Small intestine (tissue), 7 donors: Measurements from ENCODE around the gene PMFBP1. TPM values are rescaled to one million over a fixed set of nuclear protein-coding genes. Genes with fewer than 3 reads are reported as not detected.

Experiments used
- DNase-seq, 2 donors: peaks; one replicate each; pipeline versions ENCODE4 v3.0.0 to v3.0.0-alpha.2; 2013
- FAIRE-seq: peaks from 2 replicates; lab custom pipeline; 2012; peaks lifted over from hg19 to GRCh38; lab: Jason Lieb, UNC
- H3K27ac ChIP-seq, 3 donors: one replicate each; pipeline ENCODE4 v1.5.1; 2013; ENCODE audit warnings: low read length in 2 of 3, mild to moderate bottlenecking in 2 of 3, control low read depth in 1 of 3, inconsistent platforms in 1 of 3, low read depth in 1 of 3, moderate library complexity in 1 of 3
- H3K27me3 ChIP-seq, 3 donors: one replicate each; pipeline ENCODE4 v1.6.1; 2013; ENCODE audit warnings: low read length in 3 of 3, inconsistent platforms in 1 of 3; ENCODE audit not compliant: control insufficient read depth in 3 of 3, insufficient read depth in 3 of 3
- H3K36me3 ChIP-seq, 3 donors: one replicate each; pipeline ENCODE4 v1.6.1; 2013; ENCODE audit warnings: low read length in 3 of 3, inconsistent platforms in 1 of 3, low read depth in 1 of 3, mild to moderate bottlenecking in 1 of 3, moderate library complexity in 1 of 3; ENCODE audit not compliant: control insufficient read depth in 3 of 3, insufficient read depth in 2 of 3
- H3K4me1 ChIP-seq, 3 donors: one replicate each; pipeline ENCODE4 v1.6.1; 2013; ENCODE audit warnings: low read length in 2 of 3, inconsistent platforms in 1 of 3, low read depth in 1 of 3, mild to moderate bottlenecking in 1 of 3, moderate library complexity in 1 of 3; ENCODE audit not compliant: control insufficient read depth in 3 of 3, insufficient read depth in 2 of 3
- H3K4me3 ChIP-seq, 3 donors: one replicate each; pipeline ENCODE4 v1.5.1; 2013; ENCODE audit warnings: low read length in 3 of 3, control low read depth in 1 of 3, inconsistent platforms in 1 of 3, low read depth in 1 of 3, mild to moderate bottlenecking in 1 of 3, moderate library complexity in 1 of 3
- H3K9me3 ChIP-seq, 2 donors: one replicate each; pipeline ENCODE4 v1.6.1; 2013; ENCODE audit warnings: low read depth in 1 of 2, low read length in 1 of 2; ENCODE audit not compliant: control insufficient read depth in 2 of 2, insufficient read depth in 1 of 2
- WGBS, 3 donors: extraction: QIAGEN DNeasy Blood & Tissue Kit; methylation state at CpG; one replicate each; pipeline ENCODE4 v1.1.7; 2013; 5-methylcytosine and 5-hydroxymethylcytosine counted together
- polyA plus RNA-seq, 4 donors: library from polyadenylated mRNA; stranded (reverse) in 3 of 4; unstranded in 1 of 4; fragments of 200-250 nt in 3 of 4; fragments of 120-200 nt in 1 of 4; gene quantifications; one replicate each; pipeline versions ENCODE4 v1.2.1 to v1.2.3, GENCODE V29; 2013
- donor health status: healthy with polysubstance abuse.
- donor health status: control.
- donor health status: control.
- donor health status: Bipolar disorder and iron deficiency.
- donor health status: healthy.

Gene PMFBP1
- polyA plus RNA-seq, 4 donors = 1.1 to 5.2 (median 2.3) TPM

DNA sequence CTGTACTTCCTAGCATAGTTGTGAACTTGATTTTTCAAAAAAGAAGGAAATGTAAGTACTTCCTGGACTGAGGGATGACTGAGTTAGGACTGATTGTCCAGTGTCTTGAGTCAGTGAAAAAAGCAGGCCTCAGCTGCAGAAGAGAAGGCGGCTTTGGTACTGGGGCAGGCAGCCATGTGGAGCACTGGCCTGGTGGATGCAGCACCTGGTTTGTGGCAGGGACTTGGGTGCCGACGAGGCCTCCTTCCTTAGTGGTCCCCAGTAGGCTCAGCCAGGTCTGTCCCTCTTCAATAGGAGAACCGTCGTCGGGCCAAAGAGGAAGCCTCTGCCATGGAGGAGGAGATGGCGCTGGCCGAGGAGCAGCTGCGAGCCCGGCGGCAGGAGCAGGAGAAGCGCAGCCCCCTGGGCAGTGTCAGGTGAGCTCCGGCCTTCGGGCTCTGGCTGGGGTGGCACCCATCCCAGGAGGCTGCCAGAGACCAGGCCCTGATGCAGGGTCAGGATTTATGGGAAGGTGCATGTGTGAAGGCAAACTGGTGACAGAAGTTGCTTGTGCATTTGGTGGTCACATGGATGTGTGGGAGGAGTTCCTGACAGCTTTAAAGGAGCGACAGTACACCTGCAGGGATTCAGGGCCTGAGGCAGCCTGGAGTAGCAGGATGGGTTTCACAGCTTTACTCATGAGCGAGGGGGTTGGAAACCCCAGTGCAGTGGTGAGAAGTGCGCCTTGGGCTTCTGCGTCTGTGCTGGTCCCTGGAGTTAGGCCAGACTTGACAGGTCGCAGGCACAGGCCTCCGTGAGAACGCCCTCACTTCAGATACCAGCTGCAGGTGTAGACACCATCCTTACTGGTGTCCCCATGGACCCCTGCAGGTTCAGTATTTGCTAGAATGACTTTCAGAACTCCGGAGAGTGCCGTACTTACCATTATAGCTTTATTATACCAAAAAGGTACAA is 61.0 kb downstream of the PMFBP1 start:
- peak overlapping the region in 1 of 3 donors; percentile 14 for H3K27ac ChIP-seq
- no peak overlapping the region for H3K4me3 ChIP-seq
- 97 to 98% (median 97%) methylated on average over 23 of the region's 23 CpGs for WGBS, 3 donors
- H3K4me1 ChIP-seq = no peaks in the 10 kb centered on the region
- H3K27me3 ChIP-seq = no peaks in the 10 kb centered on the region
- peaks cover 0 to 10% of the 10 kb centered on the region in 2 donors for H3K9me3 ChIP-seq
- no peak for FAIRE-seq
- peaks cover 20 to 71% (median 41%) of the 10 kb centered on the region in 3 donors for H3K36me3 ChIP-seq
- no peak for DNase-seq

DNA sequence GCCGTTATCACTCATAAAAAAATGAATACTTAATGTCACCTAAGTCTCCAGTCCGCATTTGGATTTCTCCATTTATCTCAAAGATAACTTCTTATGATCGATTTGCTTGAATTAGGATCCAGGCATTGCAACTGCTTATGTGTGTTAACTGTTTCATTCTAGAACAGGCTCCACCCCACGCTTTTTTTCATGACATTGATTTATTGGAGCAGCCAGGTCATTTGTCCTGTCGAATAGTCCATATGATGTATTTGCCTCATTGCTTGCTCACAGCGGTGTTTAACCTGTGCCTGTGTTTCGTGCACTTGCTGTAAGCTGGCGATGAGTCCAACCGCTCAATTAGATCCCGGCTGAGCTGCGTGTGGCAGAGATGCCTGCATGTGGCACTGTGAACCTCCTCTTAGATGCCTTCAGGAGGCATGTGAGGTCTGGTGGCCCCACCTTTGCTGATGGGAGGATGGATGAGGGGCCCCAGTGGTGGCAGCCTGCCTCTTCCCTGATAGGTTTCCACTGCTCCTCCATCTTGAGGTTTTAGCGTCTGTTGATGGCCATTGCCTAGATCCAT is 61.9 kb downstream of the PMFBP1 start:
- no peak for DNase-seq
- FAIRE-seq = no peak
- H3K27me3 ChIP-seq = no peaks in the 10 kb centered on the region
- peaks cover 0 to 10% of the 10 kb centered on the region in 2 donors for H3K9me3 ChIP-seq
- peaks cover 22 to 79% (median 48%) of the 10 kb centered on the region in 3 donors for H3K36me3 ChIP-seq
- 93 to 96% (median 95%) methylated on average over 12 of the region's 12 CpGs for WGBS, 3 donors
- no peak overlapping the region for H3K4me3 ChIP-seq
- H3K27ac ChIP-seq = no peak overlapping the region
- H3K4me1 ChIP-seq = no peaks in the 10 kb centered on the region

DNA sequence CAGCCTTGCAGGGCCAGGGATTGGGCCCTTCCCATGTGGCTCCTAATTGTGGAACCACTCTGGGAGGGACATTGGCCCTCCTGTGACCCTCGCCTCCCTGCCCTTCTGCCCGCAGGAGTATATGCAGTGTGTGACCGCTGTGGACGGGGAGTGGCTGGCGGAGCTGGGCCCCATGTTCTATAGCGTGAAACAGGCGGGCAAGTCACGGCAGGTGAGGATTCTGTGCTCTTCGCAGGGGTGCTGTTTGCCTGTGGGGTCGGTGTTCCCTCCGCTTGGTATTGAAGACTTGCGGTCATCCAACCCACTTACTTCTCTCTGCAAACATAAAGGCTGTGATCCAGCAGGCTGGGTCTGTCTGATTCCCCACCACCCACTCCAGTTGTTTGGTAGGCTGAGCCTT is 62.7 kb downstream of the PMFBP1 start:
- 96 to 98% (median 97%) methylated on average over 12 of the region's 12 CpGs for WGBS, 3 donors
- FAIRE-seq (no peak), DNase-seq (no peak)
- Histone ChIP-seq H3K36me3 (peaks cover 27 to 87% (median 48%) of the 10 kb centered on the region in 3 donors), H3K27me3 (no peaks in the 10 kb centered on the region), H3K27ac (no peak overlapping the region), H3K9me3 (peaks cover 0 to 10% of the 10 kb centered on the region in 2 donors), H3K4me1 (no peaks in the 10 kb centered on the region), H3K4me3 (no peak overlapping the region)

DNA sequence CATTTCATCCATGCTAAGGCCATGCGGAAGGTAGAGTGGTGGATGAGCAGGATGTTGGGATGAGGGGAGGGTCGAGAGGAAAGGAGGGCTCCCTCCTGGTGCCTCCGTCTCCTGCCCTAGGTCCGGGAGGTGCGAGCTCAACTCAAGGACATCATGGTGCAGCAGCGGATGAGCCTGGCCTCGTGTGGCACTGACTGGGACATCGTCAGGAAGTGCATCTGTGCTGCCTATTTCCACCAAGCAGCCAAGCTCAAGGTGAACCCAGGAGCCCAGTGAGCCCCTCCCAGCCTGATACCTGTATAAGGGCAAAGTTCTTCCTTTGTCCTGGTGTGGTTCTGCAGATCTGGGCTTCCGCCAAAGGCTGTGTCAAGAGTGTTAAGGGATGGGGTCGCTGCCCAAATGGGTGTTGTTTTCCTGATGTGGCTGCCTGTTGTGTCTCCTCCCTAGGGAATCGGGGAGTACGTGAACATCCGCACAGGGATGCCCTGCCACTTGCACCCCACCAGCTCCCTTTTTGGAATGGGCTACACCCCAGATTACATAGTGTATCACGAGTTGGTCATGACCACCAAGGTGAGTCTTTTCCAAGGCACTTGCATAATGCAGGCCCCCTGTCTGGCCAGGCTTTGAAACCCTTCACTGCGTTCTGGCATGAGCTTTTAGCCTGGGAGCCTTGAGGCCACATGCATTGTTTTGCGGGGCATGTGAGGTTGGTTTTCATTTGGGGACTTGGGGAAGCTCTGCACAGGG is 63.4 kb downstream of the PMFBP1 start:
- no peaks in the 10 kb centered on the region for H3K27me3 ChIP-seq
- 74 to 80% (median 77%) methylated on average over 16 of the region's 16 CpGs for WGBS, 3 donors
- no peak overlapping the region for H3K4me3 ChIP-seq
- DNase-seq (peak in 1 of 2 donors; percentile 36), FAIRE-seq (no peak)
- H3K27ac ChIP-seq = no peak overlapping the region
- peaks cover 0 to 10% of the 10 kb centered on the region in 2 donors for H3K9me3 ChIP-seq
- H3K36me3 ChIP-seq = peaks cover 27 to 94% (median 54%) of the 10 kb centered on the region in 3 donors
- H3K4me1 ChIP-seq = no peaks in the 10 kb centered on the region

DNA sequence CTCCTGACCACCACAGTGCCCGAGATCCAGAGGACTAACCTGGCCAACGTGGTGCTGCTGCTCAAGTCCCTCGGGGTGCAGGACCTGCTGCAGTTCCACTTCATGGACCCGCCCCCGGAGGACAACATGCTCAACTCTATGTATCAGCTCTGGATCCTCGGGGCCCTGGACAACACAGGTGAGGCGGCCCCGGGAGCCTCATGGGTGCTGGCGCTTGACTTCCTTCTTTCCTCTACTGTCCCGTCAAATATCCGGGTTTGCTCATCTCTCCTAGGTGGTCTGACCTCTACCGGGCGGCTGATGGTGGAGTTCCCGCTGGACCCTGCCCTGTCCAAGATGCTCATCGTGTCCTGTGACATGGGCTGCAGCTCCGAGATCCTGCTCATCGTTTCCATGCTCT is 64.6 kb downstream of the PMFBP1 start:
- no peaks in the 10 kb centered on the region for H3K27me3 ChIP-seq
- peaks cover 35 to 95% (median 62%) of the 10 kb centered on the region in 3 donors for H3K36me3 ChIP-seq
- H3K9me3 ChIP-seq = peaks cover 0 to 10% of the 10 kb centered on the region in 2 donors
- WGBS, 3 donors = 94 to 95% (median 94%) methylated on average over 17 of the region's 17 CpGs
- H3K4me1 ChIP-seq = no peaks in the 10 kb centered on the region
- no peak overlapping the region for H3K27ac ChIP-seq
- FAIRE-seq (no peak), DNase-seq (no peak)
- no peak overlapping the region for H3K4me3 ChIP-seq

DNA sequence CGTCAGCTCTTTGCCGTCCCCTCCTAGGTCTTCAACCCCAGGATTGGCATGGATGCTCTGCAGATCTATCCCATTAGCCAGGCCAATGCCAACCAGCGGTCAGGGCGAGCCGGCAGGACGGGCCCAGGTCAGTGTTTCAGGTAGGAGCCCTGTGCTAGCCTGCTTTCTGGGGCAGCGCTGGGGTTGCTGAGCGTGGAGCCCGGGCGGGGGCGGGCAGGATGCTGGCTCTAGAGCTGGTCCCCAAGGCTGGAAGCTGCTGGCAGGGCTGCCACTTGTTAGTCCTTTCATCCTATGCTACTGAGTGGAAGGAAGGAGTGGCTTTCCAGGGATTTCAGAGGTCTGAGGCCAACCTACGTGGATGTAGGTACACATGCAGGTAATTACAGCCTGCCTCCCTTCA is 66.0 kb downstream of the PMFBP1 start:
- Histone ChIP-seq H3K4me1 (no peaks in the 10 kb centered on the region), H3K9me3 (peaks cover 0 to 3% of the 10 kb centered on the region in 2 donors), H3K36me3 (peaks cover 37 to 94% (median 53%) of the 10 kb centered on the region in 3 donors), H3K4me3 (no peak overlapping the region), H3K27me3 (no peaks in the 10 kb centered on the region), H3K27ac (no peak overlapping the region)
- FAIRE-seq = no peak
- 96 to 97% (median 96%) methylated on average over 12 of the region's 12 CpGs for WGBS, 3 donors
- DNase-seq = no peak

DNA sequence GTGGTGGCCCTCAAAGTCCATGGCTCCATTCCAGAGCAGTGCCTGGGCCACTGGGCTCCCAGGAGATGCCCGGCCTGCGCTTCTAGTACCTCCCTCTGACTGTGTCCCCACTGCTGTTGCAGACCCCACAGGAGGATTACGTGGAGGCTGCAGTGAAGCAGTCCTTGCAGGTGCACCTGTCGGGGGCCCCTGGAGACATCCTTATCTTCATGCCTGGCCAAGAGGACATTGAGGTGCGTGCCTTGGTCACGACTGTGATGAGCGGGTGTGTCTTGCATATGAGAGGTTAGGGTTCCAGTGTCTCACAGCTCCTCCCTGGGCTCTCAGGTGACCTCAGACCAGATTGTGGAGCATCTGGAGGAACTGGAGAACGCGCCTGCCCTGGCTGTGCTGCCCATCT is 67.0 kb downstream of the PMFBP1 start:
- Histone ChIP-seq H3K27ac (no peak overlapping the region), H3K27me3 (no peaks in the 10 kb centered on the region), H3K4me1 (no peaks in the 10 kb centered on the region), H3K36me3 (peaks cover 30 to 94% (median 50%) of the 10 kb centered on the region in 3 donors), H3K9me3 (no peaks in the 10 kb centered on the region), H3K4me3 (no peak overlapping the region)
- no peak for FAIRE-seq
- DNase-seq = no peak
- 86 to 94% (median 88%) methylated on average over 9 of the region's 9 CpGs for WGBS, 3 donors

DNA sequence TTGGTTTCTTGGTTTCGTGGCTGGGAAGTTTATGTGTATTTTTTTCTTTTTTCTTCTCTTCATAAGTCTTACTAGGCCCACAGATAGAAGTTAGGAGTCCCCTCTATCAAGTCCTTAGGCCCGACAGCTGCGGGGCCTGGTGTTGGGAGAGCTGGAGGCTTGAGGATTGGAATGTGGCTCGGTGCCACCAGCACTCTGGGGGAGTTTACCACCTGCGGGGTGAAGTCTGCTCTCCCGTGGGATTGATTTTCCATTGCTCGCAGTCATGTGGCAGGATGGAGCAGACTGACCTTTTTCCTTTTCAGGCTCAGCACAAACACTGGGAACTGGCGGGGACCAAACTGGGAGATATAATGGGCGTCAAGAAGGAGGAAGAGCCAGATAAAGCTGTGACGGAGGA is 70.8 kb downstream of the PMFBP1 start:
- H3K27ac ChIP-seq = no peak overlapping the region
- WGBS, 3 donors = 88 to 90% (median 88%) methylated on average over 10 of the region's 10 CpGs
- no peaks in the 10 kb centered on the region for H3K27me3 ChIP-seq
- H3K36me3 ChIP-seq = peaks cover 29 to 89% (median 47%) of the 10 kb centered on the region in 3 donors
- H3K9me3 ChIP-seq = no peaks in the 10 kb centered on the region
- DNase-seq (no peak), FAIRE-seq (no peak)
- H3K4me3 ChIP-seq = no peak overlapping the region
- no peaks in the 10 kb centered on the region for H3K4me1 ChIP-seq
